H9 (cell line): ENCODE measurements around the gene TENM4. TPM values are rescaled to one million over a fixed set of nuclear protein-coding genes. Genes with fewer than 3 reads are reported as not detected.

Experiments
- DNase-seq: peaks from one replicate; pipeline ENCODE4 v3.0.0-alpha.2; 2017
- H2AFZ ChIP-seq: one replicate; pipeline ENCODE4 v1.6.1; 2013; ENCODE audit warnings: mild to moderate bottlenecking, low read length, control low read depth, moderate library complexity
- H2AK5ac ChIP-seq: 2 replicates; pipeline ENCODE4 v1.6.1; 2013; ENCODE audit warnings: low read length, control low read depth, mixed read lengths; ENCODE audit not compliant: insufficient read length
- H2BK120ac ChIP-seq: one replicate; pipeline ENCODE4 v1.6.1; 2013; ENCODE audit warnings: low read depth, mild to moderate bottlenecking, low read length, control low read depth, inconsistent platforms; ENCODE audit not compliant: poor library complexity, severe bottlenecking
- H2BK12ac ChIP-seq: 2 replicates; pipeline ENCODE4 v1.6.1; 2013; ENCODE audit warnings: low read length, control low read depth, mixed read lengths, low read depth; ENCODE audit not compliant: insufficient read length
- H2BK15ac ChIP-seq: 2 replicates; pipeline ENCODE4 v1.6.1; 2013; ENCODE audit warnings: low read depth, low read length, control low read depth
- H2BK20ac ChIP-seq: one replicate; pipeline ENCODE4 v1.6.1; 2013; ENCODE audit warnings: low read depth, mild to moderate bottlenecking, low read length, control low read depth, inconsistent platforms; ENCODE audit not compliant: poor library complexity, severe bottlenecking
- H2BK5ac ChIP-seq: 2 replicates; pipeline ENCODE4 v1.6.1; 2013; ENCODE audit warnings: low read length, control low read depth, mixed read lengths; ENCODE audit not compliant: insufficient read length
- H3K14ac ChIP-seq: 2 replicates; pipeline ENCODE4 v1.6.1; 2013; ENCODE audit warnings: low read length, control low read depth; ENCODE audit not compliant: insufficient read depth
- H3K18ac ChIP-seq: 2 replicates; pipeline ENCODE4 v1.6.1; 2013; ENCODE audit warnings: low read depth, mild to moderate bottlenecking, mixed read lengths, low read length, control low read depth; ENCODE audit not compliant: insufficient read length
- H3K23ac ChIP-seq: 2 replicates; pipeline ENCODE4 v1.6.1; 2013; ENCODE audit warnings: low read length, control low read depth, mixed read lengths, low read depth; ENCODE audit not compliant: insufficient read length
- H3K23me2 ChIP-seq: 2 replicates; pipeline ENCODE4 v1.6.1; 2013; ENCODE audit warnings: low read depth, mild to moderate bottlenecking, mixed read lengths, low read length, control low read depth; ENCODE audit not compliant: insufficient read length, poor library complexity, severe bottlenecking
- H3K27ac ChIP-seq: 2 replicates; pipeline ENCODE4 v1.5.1; 2013; ENCODE audit warnings: low read length, control low read depth, mixed read lengths, low read depth; ENCODE audit not compliant: insufficient read length
- H3K27me3 ChIP-seq: 2 replicates; pipeline ENCODE4 v1.6.1; 2013; ENCODE audit warnings: low read length, control low read depth, inconsistent platforms; ENCODE audit not compliant: insufficient read depth
- H3K4ac ChIP-seq: 2 replicates; pipeline ENCODE4 v1.6.1; 2013; ENCODE audit warnings: low read depth, mild to moderate bottlenecking, control low read depth, inconsistent platforms, low read length, moderate library complexity
- H3K4me1 ChIP-seq: 2 replicates; pipeline ENCODE4 v1.6.1; 2013; ENCODE audit warnings: low read length, control low read depth, inconsistent platforms; ENCODE audit not compliant: insufficient read depth
- H3K4me2 ChIP-seq: 2 replicates; pipeline ENCODE4 v1.6.1; 2013; ENCODE audit warnings: low read length, control low read depth, mixed read lengths; ENCODE audit not compliant: insufficient read length, insufficient read depth
- H3K56ac ChIP-seq: 2 replicates; pipeline ENCODE4 v1.6.1; 2013; ENCODE audit warnings: low read depth, mild to moderate bottlenecking, mixed read lengths, low read length, control low read depth; ENCODE audit not compliant: insufficient read length
- H3K79me1 ChIP-seq: 2 replicates; pipeline ENCODE4 v1.6.1; 2013; ENCODE audit warnings: low read depth, mild to moderate bottlenecking, moderate library complexity, low read length, control low read depth, inconsistent platforms; ENCODE audit not compliant: insufficient read depth, poor library complexity, severe bottlenecking
- H3K79me2 ChIP-seq: 2 replicates; pipeline ENCODE4 v1.6.1; 2013; ENCODE audit warnings: low read length, control low read depth, inconsistent platforms; ENCODE audit not compliant: insufficient read depth
- H3K9ac ChIP-seq: 2 replicates; pipeline ENCODE4 v1.6.1; 2013; ENCODE audit warnings: low read length, control low read depth, mixed read lengths; ENCODE audit not compliant: insufficient read length; ENCODE audit errors: extremely low read depth
- H3K9me3 ChIP-seq: one replicate; pipeline ENCODE4 v1.6.1; 2013; ENCODE audit warnings: low read depth, low read length, inconsistent platforms; ENCODE audit not compliant: control insufficient read depth
- H3T11ph ChIP-seq: one replicate; pipeline ENCODE4 v1.6.1; 2013; ENCODE audit warnings: mild to moderate bottlenecking, low read length, control low read depth, inconsistent platforms
- H4K20me1 ChIP-seq: one replicate; pipeline ENCODE4 v1.6.1; 2013; ENCODE audit not compliant: control insufficient read depth, insufficient read length, insufficient read depth
- H4K5ac ChIP-seq: 2 replicates; pipeline ENCODE4 v1.6.1; 2013; ENCODE audit warnings: low read depth, mild to moderate bottlenecking, mixed read lengths, low read length, control low read depth; ENCODE audit not compliant: insufficient read length
- H4K8ac ChIP-seq: replicated peaks from 2 replicates; pipeline ENCODE4 v1.6.1; 2013; ENCODE audit warnings: low read length, control low read depth, mixed read lengths, low read depth; ENCODE audit not compliant: insufficient read length
- H4K91ac ChIP-seq: 2 replicates; pipeline ENCODE4 v1.6.1; 2013; ENCODE audit warnings: low read depth, mild to moderate bottlenecking, moderate library complexity, mixed read lengths, low read length, control low read depth; ENCODE audit not compliant: insufficient read length
- H3K27ac Mint-ChIP-seq, 3 experiments: 2 replicates in 2 of 3; 3 replicates in 1 of 3; pipeline ENCODE4 v1.8.0; 2020 to 2021; ENCODE audit warnings: mixed read lengths in 3 of 3, mild to moderate bottlenecking in 1 of 3, moderate library complexity in 1 of 3
- H3K27me3 Mint-ChIP-seq: 2 replicates; pipeline ENCODE4 v1.8.0; 2021; ENCODE audit warnings: low read depth, mild to moderate bottlenecking, moderate library complexity, mixed read lengths
- H3K36me3 Mint-ChIP-seq, 3 experiments: 2 replicates in 2 of 3; 3 replicates in 1 of 3; pipeline ENCODE4 v1.8.0; 2020 to 2021; ENCODE audit warnings: low read depth in 3 of 3, mixed read lengths in 3 of 3; ENCODE audit not compliant: insufficient read depth in 1 of 3
- H3K4me1 Mint-ChIP-seq, 2 experiments: 2 replicates each; pipeline ENCODE4 v1.8.0; 2020; ENCODE audit warnings: mixed read lengths in 2 of 2
- H3K4me3 Mint-ChIP-seq, 2 experiments: 2 replicates in 1 of 2; 3 replicates in 1 of 2; pipeline ENCODE4 v1.8.0; 2020 to 2021; ENCODE audit warnings: mild to moderate bottlenecking in 2 of 2, mixed read lengths in 2 of 2, moderate library complexity in 1 of 2
- H3K9me3 Mint-ChIP-seq, 2 experiments: 2 replicates in 1 of 2; 3 replicates in 1 of 2; pipeline ENCODE4 v1.8.0; 2020; ENCODE audit warnings: mild to moderate bottlenecking in 2 of 2, mixed read lengths in 2 of 2, moderate library complexity in 1 of 2
- WGBS: extraction: QIAGEN DNeasy Blood & Tissue Kit; methylation state at CpG from one replicate; pipeline ENCODE4 v1.1.7; 2013; ENCODE audit warnings: missing lambda C conversion rate, low lambda C conversion rate, mixed read lengths; ENCODE audit not compliant: insufficient read length; ENCODE audit errors: extremely low coverage; 5-methylcytosine and 5-hydroxymethylcytosine counted together
- total RNA-seq: library from RNA; stranded (reverse); gene quantifications from 2 replicates; pipeline ENCODE4 v1.2.1, GENCODE V29; 2021
- TF ChIP-seq, protein P1 (sequence below): fragments of 200-600 bp; sonication (generic); conservative IDR thresholded peaks from 3 replicates; pipeline ENCODE4 v1.8.0; 2021; ENCODE audit warnings: antibody characterized with exemption, mild to moderate bottlenecking

The TENM4 gene
- total RNA-seq, 1 experiment from 2014 or later: 4.6 TPM

- Histone ChIP-seq H3K4ac (no peak overlapping the region), H2BK12ac (no peak overlapping the region), H3K18ac (no peak overlapping the region), H4K8ac (no peak overlapping the region), H2AFZ (no peak overlapping the region), H3K9me3 (no peaks in the 10 kb centered on the region), H3K79me1 (no peaks in the 10 kb centered on the region), H3K23me2 (no peaks in the 10 kb centered on the region), H4K5ac (no peak overlapping the region), H4K20me1 (no peaks in the 10 kb centered on the region), H2AK5ac (no peak overlapping the region), H2BK15ac (no peak overlapping the region), H2BK20ac (no peak overlapping the region), H3K4me1 (no peaks in the 10 kb centered on the region; the same call in 1 of the 2 replicates), H3K14ac (no peak overlapping the region), H4K91ac (no peak overlapping the region), H3K23ac (no peak overlapping the region), H3K27ac (no peak overlapping the region), H3K9ac (no peak overlapping the region), H3K4me2 (no peak overlapping the region), H3K27me3 (no peaks in the 10 kb centered on the region), H2BK120ac (no peak overlapping the region), H3T11ph (no peak overlapping the region), H3K79me2 (no peaks in the 10 kb centered on the region), H2BK5ac (no peak overlapping the region), H3K56ac (no peak overlapping the region)
- TF ChIP-seq, protein P1, sequence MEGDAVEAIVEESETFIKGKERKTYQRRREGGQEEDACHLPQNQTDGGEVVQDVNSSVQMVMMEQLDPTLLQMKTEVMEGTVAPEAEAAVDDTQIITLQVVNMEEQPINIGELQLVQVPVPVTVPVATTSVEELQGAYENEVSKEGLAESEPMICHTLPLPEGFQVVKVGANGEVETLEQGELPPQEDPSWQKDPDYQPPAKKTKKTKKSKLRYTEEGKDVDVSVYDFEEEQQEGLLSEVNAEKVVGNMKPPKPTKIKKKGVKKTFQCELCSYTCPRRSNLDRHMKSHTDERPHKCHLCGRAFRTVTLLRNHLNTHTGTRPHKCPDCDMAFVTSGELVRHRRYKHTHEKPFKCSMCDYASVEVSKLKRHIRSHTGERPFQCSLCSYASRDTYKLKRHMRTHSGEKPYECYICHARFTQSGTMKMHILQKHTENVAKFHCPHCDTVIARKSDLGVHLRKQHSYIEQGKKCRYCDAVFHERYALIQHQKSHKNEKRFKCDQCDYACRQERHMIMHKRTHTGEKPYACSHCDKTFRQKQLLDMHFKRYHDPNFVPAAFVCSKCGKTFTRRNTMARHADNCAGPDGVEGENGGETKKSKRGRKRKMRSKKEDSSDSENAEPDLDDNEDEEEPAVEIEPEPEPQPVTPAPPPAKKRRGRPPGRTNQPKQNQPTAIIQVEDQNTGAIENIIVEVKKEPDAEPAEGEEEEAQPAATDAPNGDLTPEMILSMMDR: no peak
- Mint-ChIP-seq H3K4me3 (no peak overlapping the region), H3K27ac (no peak overlapping the region), H3K36me3 (no peaks in the 10 kb centered on the region), H3K4me1 (peaks cover 11 to 13% of the 10 kb centered on the region in 2 experiments), H3K27me3 (peaks cover 29% of the 10 kb centered on the region), H3K9me3 (no peaks in the 10 kb centered on the region)
- DNase-seq: no peak
- WGBS: no CpG with 5 or more reads among the region's 7 CpGs
Observed at GRCh38 chr11:78972177-78972576, 468.7 kb downstream of the TENM4 start.
